Stomach (tissue), 4 donors: ENCODE measurements around the gene EFCAB14.
"Not testable (repeated sequence)": the region's sequence is repeated elsewhere in the genome, so short reads cannot be mapped to it uniquely, and the experiment has no call there.

ENCODE experiments used
- CTCF ChIP-seq, 7 experiments: fragments of 450-650 bp in 4 of 7; fragments of 200-600 bp in 3 of 7; sonication (generic) in 3 of 7; IDR thresholded peaks; one replicate each; pipeline ENCODE4 v1.5.1; 2016 to 2019; ENCODE audit warnings: antibody characterized with exemption in 7 of 7, control low read depth in 2 of 7, mild to moderate bottlenecking in 1 of 7
- EP300 ChIP-seq: sonication (generic); formaldehyde crosslinking; IDR thresholded peaks from one replicate; pipeline ENCODE4 v1.6.1; 2017; ENCODE audit warnings: antibody characterized with exemption
- POLR2A ChIP-seq, 4 donors: fragments of 450-650 bp; IDR thresholded peaks; one replicate each; pipeline ENCODE4 v1.6.1; 2016; ENCODE audit warnings: antibody characterized with exemption in 4 of 4, control low read depth in 2 of 4, mild to moderate bottlenecking in 1 of 4, moderate library complexity in 1 of 4

- not testable (repeated sequence) for TF ChIP-seq CTCF (IDR thresholded peaks at IDR 0.05); POLR2A (IDR thresholded peaks at IDR 0.05); EP300
Observed at GRCh38 chr1:46720319-46720718, 1.4 kb upstream of the EFCAB14 start.
